ENCODE data around the gene OTOP3. TPM values are rescaled to one million over a fixed set of nuclear protein-coding genes. Genes with fewer than 3 reads are reported as not detected.

The OTOP3 gene
- total and polyA plus RNA-seq, 2 of the 4 experiments (the other 2 are of a cell fraction) = not detected

DNA sequence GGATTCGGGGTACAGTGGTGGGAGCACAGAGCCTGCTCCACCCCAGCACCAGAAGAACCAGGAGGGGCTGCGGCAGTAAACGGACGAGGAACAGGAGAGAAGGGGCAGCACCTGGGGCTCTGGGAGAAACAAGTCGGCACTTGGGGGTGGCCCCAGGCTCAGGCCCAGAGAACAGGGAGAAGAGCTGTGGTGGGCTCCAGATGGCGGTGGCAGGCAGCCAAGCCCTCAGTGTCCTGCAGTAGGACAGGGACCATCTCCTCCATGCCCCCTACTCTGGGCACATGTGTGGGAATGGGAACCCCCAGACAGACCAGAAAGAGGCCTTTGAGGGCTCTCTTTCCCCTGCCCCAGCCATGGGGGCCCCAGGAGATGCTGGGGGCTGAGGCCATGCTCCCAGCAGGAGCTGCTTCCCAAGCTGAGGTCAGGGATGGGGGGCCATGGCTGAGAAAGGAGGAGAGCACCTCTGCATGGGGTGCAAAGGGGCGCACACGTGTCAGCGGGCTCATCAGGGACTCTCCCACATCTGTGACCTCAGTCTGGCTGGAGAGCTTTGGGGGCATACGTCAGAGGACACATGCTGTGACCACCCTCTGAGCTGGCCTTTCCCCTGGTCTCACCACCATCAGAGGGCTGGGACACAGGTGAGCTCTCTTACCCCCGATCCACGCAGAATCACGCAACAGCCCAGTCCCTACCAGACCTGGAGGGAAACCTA lies 19.4 kb upstream of the OTOP3 start:
- intact Hi-C loops (cut with micrococcal nuclease) (no loop called here), dilution Hi-C loops (cut with HindIII; ENCODE audit: low sequenced_read_pairs, unreplicated experiment) (no loop called here), in situ Hi-C loops (cut with MboI; ENCODE audit: low sequenced_read_pairs) (no loop called here)
- CTCF ChIA-PET = no interaction called here
- no peaks in the 10 kb centered on the region for H4K20me1 ChIP-seq (ENCODE audit: insufficient read depth, low read length)
- H3K23ac ChIP-seq (ENCODE audit: low read depth, low read length) = no peak overlapping the region
- no peak overlapping the region for H2AK5ac ChIP-seq (ENCODE audit: low read depth, low read length)
- no peak overlapping the region for H2BK20ac ChIP-seq (ENCODE audit: low read depth, low read length)
- no peak overlapping the region for H2AFZ ChIP-seq (replicated peaks; ENCODE audit: low read length, poor library complexity)
- no peaks in the 10 kb centered on the region for H3K4me1 ChIP-seq (ENCODE audit: control insufficient read depth, insufficient read depth, low read length)
- DNase-seq (no peak), ATAC-seq (ENCODE audit: low read depth) (no peak)
- no peak overlapping the region for H2BK120ac ChIP-seq (ENCODE audit: low read depth, low read length)
- POLR2A ChIA-PET (ENCODE audit: unreplicated experiment) = no interaction called here
- H3K56ac ChIP-seq (ENCODE audit: extremely low read depth, insufficient read depth, low read length) = no peak overlapping the region
- no peak overlapping the region for H4K91ac ChIP-seq (ENCODE audit: insufficient read depth, low read depth, low read length)
- no peaks in the 10 kb centered on the region for H3K9me3 ChIP-seq (ENCODE audit: control insufficient read depth, insufficient read depth, low read length)
- H4K8ac ChIP-seq (ENCODE audit: low read depth in 2 of 2, low read length in 2 of 2) = no peak overlapping the region
- BruUV-seq (replicated peaks) = no TSS peak
- H3K36me3 ChIP-seq (ENCODE audit: control insufficient read depth, insufficient read depth, low read length) = no peaks in the 10 kb centered on the region
- no peak overlapping the region for H2BK15ac ChIP-seq (ENCODE audit: low read depth, low read length)
- TF ChIP-seq MXI1 (IDR thresholded peaks at IDR 0.05; ENCODE audit: borderline replicate concordance, low read depth, low read length) = no peak
- no peak for TF ChIP-seq NFE2L2 (IDR thresholded peaks at IDR 0.05; ENCODE audit: low read depth, low read length)
- TF ChIP-seq POLR2A (IDR thresholded peaks at IDR 0.05; ENCODE audit: low read depth, low read length) = no peak
- TF ChIP-seq FOS (IDR thresholded peaks at IDR 0.05; ENCODE audit: low read depth, low read length) = no peak
- TF ChIP-seq, protein P1, sequence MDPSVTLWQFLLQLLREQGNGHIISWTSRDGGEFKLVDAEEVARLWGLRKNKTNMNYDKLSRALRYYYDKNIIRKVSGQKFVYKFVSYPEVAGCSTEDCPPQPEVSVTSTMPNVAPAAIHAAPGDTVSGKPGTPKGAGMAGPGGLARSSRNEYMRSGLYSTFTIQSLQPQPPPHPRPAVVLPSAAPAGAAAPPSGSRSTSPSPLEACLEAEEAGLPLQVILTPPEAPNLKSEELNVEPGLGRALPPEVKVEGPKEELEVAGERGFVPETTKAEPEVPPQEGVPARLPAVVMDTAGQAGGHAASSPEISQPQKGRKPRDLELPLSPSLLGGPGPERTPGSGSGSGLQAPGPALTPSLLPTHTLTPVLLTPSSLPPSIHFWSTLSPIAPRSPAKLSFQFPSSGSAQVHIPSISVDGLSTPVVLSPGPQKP (IDR thresholded peaks at IDR 0.05; ENCODE audit: borderline replicate concordance, low read depth, low read length) = no peak
- no peak for TF ChIP-seq CHD1 (IDR thresholded peaks at IDR 0.05; ENCODE audit: low read depth, low read length)
- TF ChIP-seq RFX5 (IDR thresholded peaks at IDR 0.05; ENCODE audit: low read depth, low read length) = no peak
- TF ChIP-seq BHLHE40 (IDR thresholded peaks at IDR 0.05; ENCODE audit: low read depth, low read length) = no peak
- TF ChIP-seq, protein P2, sequence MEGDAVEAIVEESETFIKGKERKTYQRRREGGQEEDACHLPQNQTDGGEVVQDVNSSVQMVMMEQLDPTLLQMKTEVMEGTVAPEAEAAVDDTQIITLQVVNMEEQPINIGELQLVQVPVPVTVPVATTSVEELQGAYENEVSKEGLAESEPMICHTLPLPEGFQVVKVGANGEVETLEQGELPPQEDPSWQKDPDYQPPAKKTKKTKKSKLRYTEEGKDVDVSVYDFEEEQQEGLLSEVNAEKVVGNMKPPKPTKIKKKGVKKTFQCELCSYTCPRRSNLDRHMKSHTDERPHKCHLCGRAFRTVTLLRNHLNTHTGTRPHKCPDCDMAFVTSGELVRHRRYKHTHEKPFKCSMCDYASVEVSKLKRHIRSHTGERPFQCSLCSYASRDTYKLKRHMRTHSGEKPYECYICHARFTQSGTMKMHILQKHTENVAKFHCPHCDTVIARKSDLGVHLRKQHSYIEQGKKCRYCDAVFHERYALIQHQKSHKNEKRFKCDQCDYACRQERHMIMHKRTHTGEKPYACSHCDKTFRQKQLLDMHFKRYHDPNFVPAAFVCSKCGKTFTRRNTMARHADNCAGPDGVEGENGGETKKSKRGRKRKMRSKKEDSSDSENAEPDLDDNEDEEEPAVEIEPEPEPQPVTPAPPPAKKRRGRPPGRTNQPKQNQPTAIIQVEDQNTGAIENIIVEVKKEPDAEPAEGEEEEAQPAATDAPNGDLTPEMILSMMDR (conservative IDR thresholded peaks at IDR 0.05; ENCODE audit: low read depth, low read length) = no peak
- TF ChIP-seq, protein P3, sequence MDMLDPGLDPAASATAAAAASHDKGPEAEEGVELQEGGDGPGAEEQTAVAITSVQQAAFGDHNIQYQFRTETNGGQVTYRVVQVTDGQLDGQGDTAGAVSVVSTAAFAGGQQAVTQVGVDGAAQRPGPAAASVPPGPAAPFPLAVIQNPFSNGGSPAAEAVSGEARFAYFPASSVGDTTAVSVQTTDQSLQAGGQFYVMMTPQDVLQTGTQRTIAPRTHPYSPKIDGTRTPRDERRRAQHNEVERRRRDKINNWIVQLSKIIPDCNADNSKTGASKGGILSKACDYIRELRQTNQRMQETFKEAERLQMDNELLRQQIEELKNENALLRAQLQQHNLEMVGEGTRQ (IDR thresholded peaks at IDR 0.05; ENCODE audit: low read depth, low read length) = no peak
- no peak for TF ChIP-seq RCOR1 (IDR thresholded peaks at IDR 0.05; ENCODE audit: insufficient replicate concordance, low read length)
- TF ChIP-seq SMC3 (IDR thresholded peaks at IDR 0.05; ENCODE audit: low read depth, low read length) = no peak
- TF ChIP-seq MAFK (IDR thresholded peaks at IDR 0.05; ENCODE audit: low read depth, low read length) = no peak
- no peak for TF ChIP-seq MAZ (IDR thresholded peaks at IDR 0.05; ENCODE audit: borderline replicate concordance, low read depth, low read length)
- H2AK9ac ChIP-seq (replicated peaks; ENCODE audit: low read depth, low read length, poor library complexity) = no peak overlapping the region
- H3K27me3 ChIP-seq (ENCODE audit: control insufficient read depth, insufficient read depth, low read length) = peaks cover 37% of the 10 kb centered on the region
- no peak overlapping the region for H3K4ac ChIP-seq (ENCODE audit: low read depth, low read length)
- 79% methylated on average over 4 of the region's 13 CpGs; no CpG with 5 or more reads in 1 of the 2 experiments for WGBS, 2 experiments (ENCODE audit: extremely low coverage in 2 of 2, insufficient read length in 1 of 2)
- H3K4me2 ChIP-seq (ENCODE audit: low read depth, low read length) = no peak overlapping the region
- no peak overlapping the region for H2BK5ac ChIP-seq (ENCODE audit: low read depth, low read length, poor library complexity, severe bottlenecking)
- H3K9me1 ChIP-seq (ENCODE audit: insufficient read depth, low read length) = no peaks in the 10 kb centered on the region
- H3K4me3 ChIP-seq (ENCODE audit: insufficient read depth, low read depth, low read length) = no peak overlapping the region
- H3K14ac ChIP-seq (replicated peaks; ENCODE audit: low read depth, low read length) = no peak overlapping the region
- no peak overlapping the region for H3K27ac ChIP-seq (ENCODE audit: insufficient read depth, low read length)
- H4K5ac ChIP-seq (ENCODE audit: low read depth, low read length) = no peak overlapping the region
- no peaks in the 10 kb centered on the region for H3K79me1 ChIP-seq (ENCODE audit: low read depth in 1 of 2, low read length in 2 of 2)
- no peak overlapping the region for H3K18ac ChIP-seq (ENCODE audit: low read depth, low read length)
- no peak overlapping the region for H3K9ac ChIP-seq (ENCODE audit: low read depth, low read length)
